Adrenal gland (tissue), 12 donors: ENCODE data around the gene PARP8. TPM values are rescaled to one million over a fixed set of nuclear protein-coding genes. Genes with fewer than 3 reads are reported as not detected.

Source experiments
- DNase-seq, 7 donors: peaks; one replicate each; pipeline ENCODE4 v3.0.0-alpha.2; 2019 to 2020
- H3K27ac ChIP-seq, 5 donors: fragments of 200-600 bp; sonication (generic) in 4 of 5; 1 replicate in 3 of 5; 2 replicates in 2 of 5; pipeline versions ENCODE4 v1.5.1 to v1.8.0; 2016 to 2020; ENCODE audit warnings: mild to moderate bottlenecking in 1 of 5
- H3K27me3 ChIP-seq: fragments of 200-600 bp; 2 replicates; pipeline ENCODE4 v1.8.0; 2021
- H3K36me3 ChIP-seq, 2 donors: fragments of 200-600 bp; replicated peaks in 1 of 2; 1 replicate in 1 of 2; 2 replicates in 1 of 2; pipeline versions ENCODE4 v1.5.1 to v1.8.0; 2018 to 2022
- H3K4me1 ChIP-seq, 2 donors: fragments of 200-600 bp; replicated peaks in 1 of 2; 1 replicate in 1 of 2; 2 replicates in 1 of 2; pipeline versions ENCODE4 v1.5.1 to v1.8.0; 2018 to 2021
- H3K4me3 ChIP-seq, 4 donors: fragments of 200-600 bp; sonication (generic) in 3 of 4; one replicate each; pipeline ENCODE4 v1.5.1; 2016 to 2018
- H3K9me3 ChIP-seq, 3 donors: fragments of 200-600 bp; sonication (generic) in 1 of 3; replicated peaks in 1 of 3; 1 replicate in 2 of 3; 2 replicates in 1 of 3; pipeline versions ENCODE4 v1.5.1 to v1.8.0; 2016 to 2021
- CTCF ChIP-seq, 6 experiments: fragments of 450-650 bp in 4 of 6; fragments of 200-600 bp in 2 of 6; sonication (generic) in 1 of 6; IDR thresholded peaks; 1 replicate in 5 of 6; 2 replicates in 1 of 6; pipeline versions ENCODE4 v1.5.1 to v1.8.0; 2016 to 2021; ENCODE audit warnings: antibody characterized with exemption in 6 of 6, mild to moderate bottlenecking in 2 of 6, moderate library complexity in 1 of 6
- POLR2A ChIP-seq, 2 donors: fragments of 450-650 bp; IDR thresholded peaks; one replicate each; pipeline ENCODE4 v1.6.1; 2017; ENCODE audit warnings: antibody characterized with exemption in 2 of 2, mild to moderate bottlenecking in 2 of 2, moderate library complexity in 1 of 2
- WGBS, 4 donors: extraction: QIAGEN DNeasy Blood & Tissue Kit in 2 of 4; methylation state at CpG; one replicate each; pipeline versions ENCODE4 v1.1.5 to v1.1.7; 2013 to 2017; 5-methylcytosine and 5-hydroxymethylcytosine counted together
- intact Hi-C, 2 donors: fragments of 100-400 bp; cut with DNase I; formaldehyde crosslinking; loops; one replicate each; pipeline versions ENCODE4 v1.14.1 to v1.15.0; 2022 to 2023
- polyA plus RNA-seq, 3 donors: library from polyadenylated mRNA; stranded (reverse); fragments of 200-250 nt in 2 of 3; fragments of 350-450 nt in 1 of 3; fragmentation: Illumina TruSeq in 1 of 3; extraction: RNeasy Lipid Tissue Mini Kit (QIAGEN cat#74804) in 1 of 3; gene quantifications; one replicate each; pipeline ENCODE4 v1.2.3, GENCODE V29; 2013 to 2014
- total RNA-seq, 9 donors: library from RNA; depleted of rRNA in 4 of 9; stranded (reverse); fragments of >200 nt in 4 of 9; fragments of 120-200 nt in 1 of 9; fragmentation: NEBNext Ultra II Directional in 1 of 9; extraction: Animal tissue kit (Norgen Biotek cat#: 25700) in 1 of 9; gene quantifications; one replicate each; pipeline versions ENCODE4 v1.1.0 to v1.2.4, GENCODE V29; 2013 to 2023
- donor health status: healthy with polysubstance abuse.
- donor health status: Bipolar disorder and iron deficiency.
- donor health status: DM: yes; HTN: yes; CAD: no.
- donor health status: DM: no; HTN: no; CAD: no.
- donor health status: DM: no; HTN: no; CAD: no.
- donor health status: DM: yes; HTN: yes; CAD: no.

The PARP8 gene
- total and polyA plus RNA-seq, 12 donors, result 7.5 to 41.8 (median 24.0) TPM

GRCh38 chr5:50878470-50878869, 212.0 kb downstream of the PARP8 start:
- no peak for TF ChIP-seq POLR2A (IDR thresholded peaks at IDR 0.05)
- TF ChIP-seq CTCF (IDR thresholded peaks at IDR 0.05), result no peak
- Histone ChIP-seq H3K27ac (no peak overlapping the region), H3K9me3 (no peaks in the 10 kb centered on the region), H3K27me3 (no peaks in the 10 kb centered on the region), H3K4me3 (no peak overlapping the region), H3K36me3 (no peaks in the 10 kb centered on the region), H3K4me1 (no peaks in the 10 kb centered on the region)
- intact Hi-C loops, result no loop called here
- WGBS, 4 donors, result 69 to 78% (median 71%) methylated on average over 2 of the region's 2 CpGs
- DNase-seq, result no peak

DNA sequence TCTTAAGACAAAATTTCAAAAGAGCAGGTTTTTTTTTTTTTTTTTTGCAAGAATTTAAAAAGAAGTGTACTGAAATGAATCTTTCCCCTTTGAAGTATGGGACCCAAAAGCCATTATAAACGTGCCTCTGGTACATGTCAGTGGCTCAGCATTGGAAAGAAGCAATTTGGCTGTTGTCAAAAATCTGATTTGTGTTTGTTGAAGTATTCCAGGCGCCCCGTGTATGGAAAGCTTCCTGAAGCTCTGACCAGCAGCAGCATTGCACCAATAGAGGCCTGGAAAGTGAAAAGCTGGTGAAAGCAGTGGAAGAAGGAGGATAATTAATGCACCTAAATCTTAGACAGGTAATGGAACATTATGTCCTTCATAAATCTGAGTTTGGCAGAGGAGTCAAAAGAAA, 215.0 kb downstream of the PARP8 start:
- H3K36me3 ChIP-seq, result no peaks in the 10 kb centered on the region
- TF ChIP-seq POLR2A (IDR thresholded peaks at IDR 0.05) (no peak), CTCF (IDR thresholded peaks at IDR 0.05) (no peak)
- H3K4me3 ChIP-seq, result no peak overlapping the region
- no peak overlapping the region for H3K27ac ChIP-seq
- no peak for DNase-seq
- no peaks in the 10 kb centered on the region for H3K27me3 ChIP-seq
- no peaks in the 10 kb centered on the region for H3K9me3 ChIP-seq
- H3K4me1 ChIP-seq, result no peaks in the 10 kb centered on the region
- WGBS, 4 donors, result 26 to 43% (median 38%) methylated on average over 3 of the region's 3 CpGs
- intact Hi-C loops, result no loop called here

DNA sequence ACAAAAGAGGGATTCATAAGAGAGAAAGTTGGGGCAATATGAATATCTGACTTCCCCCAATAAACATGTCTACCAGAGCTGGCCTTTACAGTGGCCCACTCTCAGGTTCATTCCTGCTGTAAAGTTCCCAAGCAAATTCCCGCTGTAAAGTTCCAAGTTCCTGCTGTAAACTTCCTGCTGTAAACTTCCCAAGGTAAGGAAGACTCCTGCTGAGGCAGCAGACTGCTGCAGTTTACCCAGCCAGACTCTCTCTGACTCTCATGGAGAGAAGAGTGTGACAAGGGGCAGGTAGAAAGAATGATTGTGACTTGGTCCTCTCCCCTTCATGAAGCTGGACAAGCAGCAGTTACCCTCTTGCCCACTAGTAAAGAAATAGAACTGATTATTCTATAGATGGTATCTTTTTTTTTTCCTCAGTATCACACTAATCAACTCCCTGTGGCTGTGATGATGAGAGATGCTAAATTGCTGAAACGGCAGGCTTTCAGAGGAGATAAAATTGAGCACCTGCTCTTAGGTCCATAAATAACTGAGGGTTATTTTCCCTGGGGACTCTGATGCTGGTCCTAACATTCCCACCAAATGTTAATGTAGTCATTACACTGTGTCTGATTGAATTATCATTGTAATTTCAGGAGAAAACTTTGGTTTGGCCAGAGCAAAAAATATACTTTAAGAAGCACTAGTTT, 220.4 kb downstream of the PARP8 start:
- H3K27me3 ChIP-seq, result no peaks in the 10 kb centered on the region
- no peaks in the 10 kb centered on the region for H3K36me3 ChIP-seq
- H3K27ac ChIP-seq, result no peak overlapping the region
- intact Hi-C loops, result no loop called here
- no peak overlapping the region for H3K4me3 ChIP-seq
- TF ChIP-seq POLR2A (IDR thresholded peaks at IDR 0.05) (no peak), CTCF (IDR thresholded peaks at IDR 0.05) (no peak)
- 23 to 31% (median 29%) methylated on average over 2 of the region's 2 CpGs for WGBS, 4 donors
- no peak for DNase-seq
- no peaks in the 10 kb centered on the region for H3K9me3 ChIP-seq
- no peaks in the 10 kb centered on the region for H3K4me1 ChIP-seq

DNA sequence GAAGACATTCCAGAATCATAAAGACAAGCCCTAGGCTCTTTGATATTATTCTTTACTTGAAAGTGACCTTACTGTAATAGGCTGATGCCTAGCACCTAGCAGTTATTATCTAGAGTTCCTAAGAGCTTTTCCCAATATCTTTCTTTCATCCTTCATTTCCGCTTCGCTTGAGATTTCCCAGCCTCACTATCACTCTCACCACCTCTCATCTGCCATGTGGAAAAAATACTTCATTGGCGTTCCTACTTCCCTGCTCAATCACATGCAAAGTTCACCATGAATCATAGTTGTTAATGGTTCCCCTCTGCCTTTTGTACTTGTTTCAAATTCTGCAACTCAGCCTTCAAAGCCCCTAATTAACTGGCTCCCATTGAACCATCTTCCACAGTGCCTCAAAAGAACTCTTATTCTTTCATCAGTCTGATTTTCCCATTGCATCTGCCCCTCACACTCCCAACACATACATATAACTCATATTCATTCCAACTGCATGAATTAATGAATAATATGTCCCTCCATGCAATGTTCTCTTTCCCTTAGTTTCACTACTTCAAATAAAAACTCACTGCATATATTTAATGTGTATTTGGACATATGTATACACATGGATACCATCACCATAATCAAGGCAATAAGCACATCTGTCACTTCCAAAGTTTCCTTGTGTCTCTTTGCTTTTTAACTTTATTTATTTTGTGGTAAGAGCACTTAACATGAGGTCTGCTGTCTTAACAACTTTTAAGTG, 221.6 kb downstream of the PARP8 start:
- Histone ChIP-seq H3K27me3 (no peaks in the 10 kb centered on the region), H3K4me1 (no peaks in the 10 kb centered on the region), H3K4me3 (no peak overlapping the region), H3K9me3 (no peaks in the 10 kb centered on the region), H3K36me3 (no peaks in the 10 kb centered on the region), H3K27ac (no peak overlapping the region)
- 70 to 81% (median 76%) methylated on average over 3 of the region's 3 CpGs for WGBS, 4 donors
- intact Hi-C loops, result no loop called here
- TF ChIP-seq CTCF (IDR thresholded peaks at IDR 0.05) (no peak), POLR2A (IDR thresholded peaks at IDR 0.05) (no peak)
- no peak for DNase-seq
